ENCODE results near the gene ATP11B. TPM values are rescaled to one million over a fixed set of nuclear protein-coding genes. Genes with fewer than 3 reads are reported as not detected.

Gene ATP11B
- total and polyA plus RNA-seq, 2 of the 8 experiments (the other 6 are each of a cell fraction or from before 2014, with no cell fraction given): 5.1 to 26.5 TPM

- Histone ChIP-seq H3K9me3 (ENCODE audit: insufficient read depth in 2 of 2, low read depth in 1 of 2, low read length in 1 of 2) (peaks cover 0 to 6% of the 10 kb centered on the region in 2 experiments; a peak in 1 of 4 replicates), H3K27ac (ENCODE audit: low read depth, low read length) (no peak overlapping the region), H2AK5ac (ENCODE audit: low read depth, low read length) (no peak overlapping the region), H3K27me3 (replicated peaks in 1 of 4; ENCODE audit: control insufficient read depth in 3 of 4, extremely low read depth in 1 of 4, insufficient read depth in 3 of 4, low read length in 3 of 4) (no peaks in the 10 kb centered on the region), H3K79me2 (ENCODE audit: control insufficient read depth in 1 of 2, insufficient read depth in 2 of 2, low read length in 2 of 2) (0 out of 4 replicates have a peak, but pooled peaks cover 0 to 4% of the 10 kb centered on the region in 2 experiments), H3K23me2 (ENCODE audit: low read depth, low read length) (no peaks in the 10 kb centered on the region), H3K14ac (ENCODE audit: insufficient read length) (no peak overlapping the region), H3K56ac (replicated peaks; ENCODE audit: insufficient read length, low read depth, low read length) (no peak overlapping the region), H2BK5ac (ENCODE audit: low read depth, low read length) (no peak overlapping the region), H3K9ac (replicated peaks in 1 of 4; ENCODE audit: extremely low read depth in 1 of 4, low read depth in 3 of 4, low read length in 3 of 4) (no peak overlapping the region), H3K23ac (ENCODE audit: insufficient read length) (no peak overlapping the region), H4K5ac (ENCODE audit: insufficient read length, low read depth, low read length) (no peak overlapping the region), H3K18ac (ENCODE audit: extremely low read depth, low read length) (no peak overlapping the region), H2BK120ac (replicated peaks; ENCODE audit: low read depth, low read length) (no peak overlapping the region), H4K8ac (ENCODE audit: extremely low read depth, insufficient read depth, low read length) (no peak overlapping the region), H4K20me1 (replicated peaks in 1 of 2; ENCODE audit: control insufficient read depth in 1 of 2, insufficient read depth in 2 of 2, low read length in 2 of 2) (no peaks in the 10 kb centered on the region), H4K91ac (replicated peaks; ENCODE audit: insufficient read length, low read length) (no peak overlapping the region), H2BK15ac (ENCODE audit: low read length) (no peak overlapping the region), H2AFZ (ENCODE audit: low read length) (no peak overlapping the region), H2BK12ac (ENCODE audit: low read depth, low read length) (no peak overlapping the region), H3K79me1 (ENCODE audit: low read depth, low read length) (no peaks in the 10 kb centered on the region), H3K36me3 (ENCODE audit: control insufficient read depth in 2 of 4, insufficient read depth in 4 of 4, low read length in 3 of 4) (peaks cover 0 to 31% (median 4%) of the 10 kb centered on the region in 4 experiments; a peak in 5 of 8 replicates), H3K4me2 (ENCODE audit: insufficient read depth in 1 of 2, low read depth in 2 of 2, low read length in 2 of 2) (no peak overlapping the region), H3K4me3 (ENCODE audit: extremely low read depth in 1 of 4, insufficient read depth in 2 of 4, low read depth in 3 of 4, low read length in 4 of 4) (no peak overlapping the region), H2BK20ac (ENCODE audit: low read length) (no peak overlapping the region), H3K4me1 (replicated peaks in 1 of 4; ENCODE audit: control insufficient read depth in 3 of 4, insufficient read depth in 4 of 4, low read length in 3 of 4) (peaks cover 0 to 2% (median under 1%) of the 10 kb centered on the region in 4 experiments; a peak in 3 of 7 replicates), H3K4ac (replicated peaks; ENCODE audit: insufficient read length, low read depth, low read length) (no peak overlapping the region)
- 85% methylated on average over 9 of the region's 9 CpGs; no CpG with 5 or more reads in 1 of the 2 experiments for WGBS, 2 experiments (ENCODE audit: extremely low coverage in 1 of 2, insufficient coverage in 1 of 2, insufficient read length in 1 of 2, insufficient replicate concordance in 2 of 2, low coverage in 1 of 2, low lambda C conversion rate in 2 of 2, missing lambda C conversion rate in 1 of 2)
- ChIA-PET CTCF (ENCODE audit: partially characterized antibody) (no interaction called here), POLR2A (ENCODE audit: partially characterized antibody) (no interaction called here)
- TF ChIP-seq EGR1 (IDR thresholded peaks at IDR 0.05; ENCODE audit: borderline replicate concordance, low read depth, low read length) (no peak), E2F6 (IDR thresholded peaks at IDR 0.05) (no peak), PHF8 (conservative IDR thresholded peaks at IDR 0.05; ENCODE audit: low read depth, low read length) (no peak), SAP30 (IDR thresholded peaks at IDR 0.05; ENCODE audit: insufficient read depth, insufficient replicate concordance, low read length) (no peak), SP2 (IDR thresholded peaks at IDR 0.05; ENCODE audit: low read length) (no peak), HDAC6 (IDR thresholded peaks at IDR 0.05; ENCODE audit: low read depth, low read length) (no peak), USF2 (IDR thresholded peaks at IDR 0.05; ENCODE audit: low read length) (no peak), NRF1 (IDR thresholded peaks at IDR 0.05; ENCODE audit: low read depth, low read length) (no peak)
- FAIRE-seq (no peak), DNase-seq (ENCODE audit: low read depth in 1 of 2, low spot score in 2 of 2) (no peak)
Measured at GRCh38 chr3:182954553-182955235, 161.4 kb downstream of the ATP11B start.

Data from H1 (cell line).